Motor neuron (in vitro differentiated cells): ENCODE measurements around the gene MBP. TPM values are rescaled to one million over a fixed set of nuclear protein-coding genes. Genes with fewer than 3 reads are reported as not detected.

Experiments used
- ATAC-seq, 8 experiments: fragments of 200-7000 bp; cut with Tn5 transposase; replicated peaks in 6 of 8; 2 replicates each; pipeline ENCODE4 v1.8.0; 2021; ENCODE audit warnings: mild to moderate bottlenecking in 8 of 8, moderate library complexity in 8 of 8
- H3K27ac ChIP-seq, 2 donors: fragments of 250-450 bp; sonication (Bioruptor Pico); 2 replicates each; pipeline ENCODE4 v1.9.0; 2021; ENCODE audit warnings: antibody characterized with exemption in 2 of 2, mild to moderate bottlenecking in 2 of 2, moderate library complexity in 1 of 2
- H3K4me1 ChIP-seq, 2 donors: fragments of 250-450 bp; sonication (Bioruptor Pico); replicated peaks in 1 of 2; 2 replicates each; pipeline ENCODE4 v1.6.1; 2021; ENCODE audit warnings: antibody characterized with exemption in 2 of 2, mild to moderate bottlenecking in 2 of 2, moderate library complexity in 1 of 2
- H3K4me3 ChIP-seq, 5 donors: fragments of 250-450 bp; sonication (Bioruptor Pico); 2 replicates each; pipeline ENCODE4 v1.9.0; 2021; ENCODE audit warnings: antibody characterized with exemption in 5 of 5, mild to moderate bottlenecking in 5 of 5, moderate library complexity in 4 of 5
- WGBS, 10 experiments: fragments of 450-650 bp; shearing (Covaris generic); methylation state at CpG; one replicate each; pipeline ENCODE4 v1.0.0; 2022; 5-methylcytosine and 5-hydroxymethylcytosine counted together
- in situ Hi-C, 9 experiments: fragments of 400-800 bp; cut with MboI; loops; one replicate each; pipeline ENCODE4 v1.15.0; 2021; ENCODE audit warnings: low sequenced_read_pairs in 9 of 9, low pct_unique_long_range_greater_than_20kb in 2 of 9; ENCODE audit not compliant: unreplicated experiment in 9 of 9
- total RNA-seq, 8 experiments: library from RNA; unstranded; fragments of 300-600 nt; gene quantifications; 2 replicates each; pipeline versions ENCODE4 v1.2.3 to v1.2.4, GENCODE V29; 2022

MBP gene
- total RNA-seq, 8 experiments from 2014 or later = 1.6 to 52.1 (median 4.0) TPM

GRCh38 chr18:77062518-77063003 is 70.0 kb downstream of the MBP start:
- no peak for ATAC-seq
- no peak overlapping the region for H3K27ac ChIP-seq
- no peak overlapping the region for H3K4me3 ChIP-seq
- peaks cover 4 to 5% of the 10 kb centered on the region in 2 donors for H3K4me1 ChIP-seq
- in situ Hi-C loops = no loop called here
- WGBS, 10 experiments = 60 to 100% (median 92%) methylated on average over 1 to 12 of the region's 12 CpGs; no CpG with 5 or more reads in 1 of the 10 experiments

DNA sequence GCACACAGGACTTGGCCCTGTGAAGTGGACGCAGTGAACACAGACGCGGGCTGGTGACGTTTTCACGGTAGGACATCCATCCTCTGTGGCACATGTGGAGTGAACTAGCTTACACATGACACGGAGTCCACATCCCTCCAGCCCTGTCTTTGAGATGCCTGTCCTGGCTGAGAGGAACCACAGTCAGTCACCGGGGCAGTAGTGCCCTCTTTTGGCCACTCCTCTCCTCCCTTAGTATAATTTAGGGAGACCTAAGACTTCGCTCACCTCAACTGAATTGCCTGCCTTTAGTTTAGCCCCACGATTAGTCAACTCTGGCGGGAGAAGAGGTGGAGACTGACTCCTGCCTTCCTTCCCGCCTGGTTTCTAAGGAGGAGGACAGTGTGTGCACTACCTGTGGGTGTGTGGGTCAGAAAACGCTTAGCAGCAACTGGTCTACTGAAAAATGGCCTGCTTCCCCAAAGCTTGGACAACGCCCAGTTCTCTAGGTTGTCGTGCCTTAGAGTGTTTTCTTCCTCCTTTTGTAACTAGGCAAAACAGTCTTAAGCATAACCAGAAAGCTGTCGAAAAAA is 70.6 kb downstream of the MBP start:
- no peak overlapping the region for H3K4me3 ChIP-seq
- in situ Hi-C loops = no loop called here
- H3K4me1 ChIP-seq = peaks cover 3 to 5% of the 10 kb centered on the region in 2 donors
- no peak for ATAC-seq
- no peak overlapping the region for H3K27ac ChIP-seq
- 8 to 95% (median 83%) methylated on average over 2 to 14 of the region's 15 CpGs; no CpG with 5 or more reads in 2 of the 10 experiments for WGBS, 10 experiments

DNA sequence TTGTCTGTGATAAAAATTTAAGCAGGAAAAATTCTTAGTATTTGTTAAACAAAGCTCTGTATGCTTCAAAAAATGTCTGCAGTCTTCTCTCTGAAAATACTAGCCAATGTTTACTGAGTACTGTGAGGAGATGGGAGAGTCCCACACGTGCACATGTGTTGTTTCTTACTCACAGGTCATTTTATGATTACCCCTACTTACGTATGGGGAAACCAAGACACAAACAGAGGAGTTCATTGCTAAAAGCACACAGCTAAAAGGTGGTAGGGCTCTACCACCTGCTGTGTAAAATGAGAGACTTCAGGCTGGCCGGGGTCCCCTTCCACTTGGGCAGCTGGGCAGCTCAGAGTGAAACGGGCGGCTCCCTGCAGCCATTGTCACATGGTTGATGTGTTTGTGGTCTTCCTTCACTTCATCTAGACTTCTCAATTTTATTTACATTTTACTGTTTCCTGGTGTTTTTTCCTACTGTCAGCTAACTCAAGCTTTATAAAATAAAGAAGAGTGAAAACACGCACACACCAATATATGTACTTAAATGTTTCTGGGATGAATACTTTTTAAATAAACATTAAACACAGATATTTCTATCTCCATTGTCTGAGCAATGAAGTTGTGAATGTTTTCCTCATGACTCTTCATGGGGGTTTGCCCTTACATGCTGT is 71.2 kb downstream of the MBP start:
- in situ Hi-C loops = no loop called here
- Histone ChIP-seq H3K4me1 (peaks cover 10 to 11% of the 10 kb centered on the region in 2 donors), H3K4me3 (no peak overlapping the region), H3K27ac (no peak overlapping the region)
- no peak for ATAC-seq
- 62 to 100% (median 84%) methylated on average over 1 to 6 of the region's 6 CpGs; no CpG with 5 or more reads in 2 of the 10 experiments for WGBS, 10 experiments

- Histone ChIP-seq H3K4me1 (peaks cover 18 to 20% of the 10 kb centered on the region in 2 donors), H3K4me3 (no peak overlapping the region), H3K27ac (no peak overlapping the region)
- WGBS, 10 experiments = 40 to 100% (median 72%) methylated on average over 1 to 3 of the region's 4 CpGs; no CpG with 5 or more reads in 2 of the 10 experiments
- in situ Hi-C loops = no loop called here
- ATAC-seq = peak in 3 of 8 experiments; percentile 60 to 87 (median 82)
These were observed 72.4 kb downstream of the MBP start for GRCh38 chr18:77060151-77060550.

DNA sequence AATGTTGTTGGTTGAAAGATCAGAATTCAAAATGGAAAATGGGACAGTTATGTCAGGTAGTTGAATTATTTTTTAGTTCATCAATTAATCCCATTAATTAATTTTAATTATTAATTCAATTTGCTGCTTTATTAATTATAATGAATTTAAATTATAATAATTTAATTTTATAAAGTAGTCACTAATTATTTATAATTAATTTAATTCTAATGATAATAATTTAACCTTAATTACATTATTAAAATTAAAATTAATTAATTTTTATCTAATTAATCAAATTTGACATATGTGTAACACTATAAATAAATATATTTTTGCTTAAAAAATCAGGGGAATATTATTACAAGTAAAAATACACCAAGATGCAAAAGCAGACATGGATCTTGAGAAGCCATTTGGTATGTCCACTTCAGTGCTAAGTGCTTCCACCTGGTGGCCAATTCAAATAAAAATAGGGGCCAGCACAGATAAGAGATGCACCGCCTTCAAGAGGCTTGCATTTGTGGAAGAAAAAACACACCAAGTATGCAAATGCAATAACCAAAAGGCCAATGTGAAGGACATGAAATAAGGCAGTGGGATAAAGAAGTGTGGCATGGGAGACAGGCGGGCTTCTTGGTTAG is 73.2 kb downstream of the MBP start:
- no peak overlapping the region for H3K27ac ChIP-seq
- WGBS, 10 experiments = 0 to 100% (median 90%) methylated on average over 1 to 2 of the region's 2 CpGs; no CpG with 5 or more reads in 2 of the 10 experiments
- in situ Hi-C loops = no loop called here

DNA sequence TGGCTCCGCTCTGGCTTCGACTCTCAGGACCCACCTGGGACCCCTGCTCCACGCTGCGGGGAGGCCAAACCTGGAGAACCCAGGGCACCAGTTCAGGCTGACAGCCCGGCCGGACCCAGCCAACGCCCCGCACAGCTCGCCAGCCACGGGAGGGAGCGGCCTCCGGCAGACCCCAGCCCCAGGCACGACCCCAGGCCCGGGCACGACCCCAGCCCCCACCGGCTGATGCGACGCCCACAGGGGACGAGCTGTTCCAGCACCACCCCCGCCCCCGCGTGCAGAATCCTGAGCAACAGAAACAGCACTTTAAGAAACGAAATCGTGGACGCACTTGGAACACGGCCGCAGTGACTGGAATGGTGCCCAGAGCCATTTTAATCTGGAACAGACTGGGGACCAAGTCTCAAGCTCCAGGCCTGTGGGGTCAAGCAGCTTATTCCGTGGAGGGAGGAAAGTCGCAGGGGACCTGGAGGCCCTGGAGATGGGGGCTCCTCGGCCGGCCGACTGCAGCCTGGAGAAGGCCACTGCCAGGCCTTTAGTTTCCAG is 74.2 kb downstream of the MBP start:
- in situ Hi-C loops = no loop called here
- 86 to 93% methylated on average over 3 to 4 of the region's 32 CpGs; no CpG with 5 or more reads in 8 of the 10 experiments for WGBS, 10 experiments
- H3K4me3 ChIP-seq = no peak overlapping the region
- H3K4me1 ChIP-seq = peaks cover 28 to 35% of the 10 kb centered on the region in 2 donors
- H3K27ac ChIP-seq = no peak overlapping the region
- ATAC-seq = no peak

More for the DNA sequence above, 73.2 kb downstream of the MBP start:
- peak in 1 of 8 experiments; percentile 4 for ATAC-seq
- Histone ChIP-seq H3K4me3 (no peak overlapping the region), H3K4me1 (peaks cover 22 to 28% of the 10 kb centered on the region in 2 donors)

DNA sequence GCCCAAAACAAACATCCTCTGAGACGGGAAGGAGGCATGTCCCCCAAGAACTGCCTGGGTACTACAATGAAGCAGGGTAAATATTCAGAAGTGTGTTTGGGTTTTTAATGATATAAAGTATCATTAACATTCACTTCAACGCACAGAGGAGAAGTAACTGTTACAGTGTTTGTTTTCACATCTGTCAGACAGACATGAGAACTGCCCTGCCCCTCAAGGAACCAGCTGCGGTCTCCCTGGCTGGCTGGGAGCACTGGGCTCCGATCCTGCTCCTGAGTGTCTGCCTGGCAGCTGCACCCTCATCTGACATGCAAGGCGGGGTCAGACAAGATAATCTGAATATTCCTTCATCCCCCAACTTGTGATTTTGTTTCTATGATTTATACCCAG is 75.6 kb downstream of the MBP start:
- H3K4me3 ChIP-seq = no peak overlapping the region
- WGBS, 10 experiments = 0 to 85% (median 20%) methylated on average over 1 to 4 of the region's 5 CpGs; no CpG with 5 or more reads in 4 of the 10 experiments
- peaks cover 28 to 49% of the 10 kb centered on the region in 2 donors for H3K4me1 ChIP-seq
- ATAC-seq = peak; percentile 35 to 65 (median 43)
- no peak overlapping the region for H3K27ac ChIP-seq
- in situ Hi-C loops = no loop called here

- Histone ChIP-seq H3K4me1 (peaks cover 28 to 50% of the 10 kb centered on the region in 2 donors), H3K4me3 (no peak overlapping the region), H3K27ac (no peak overlapping the region)
- 9 to 66% (median 47%) methylated on average over 2 to 12 of the region's 21 CpGs; no CpG with 5 or more reads in 2 of the 10 experiments for WGBS, 10 experiments
- ATAC-seq = peak in 7 of 8 experiments; percentile 4 to 58 (median 23)
- in situ Hi-C loops = no loop called here
These were observed 76.1 kb downstream of the MBP start for GRCh38 chr18:77056344-77057005.

DNA sequence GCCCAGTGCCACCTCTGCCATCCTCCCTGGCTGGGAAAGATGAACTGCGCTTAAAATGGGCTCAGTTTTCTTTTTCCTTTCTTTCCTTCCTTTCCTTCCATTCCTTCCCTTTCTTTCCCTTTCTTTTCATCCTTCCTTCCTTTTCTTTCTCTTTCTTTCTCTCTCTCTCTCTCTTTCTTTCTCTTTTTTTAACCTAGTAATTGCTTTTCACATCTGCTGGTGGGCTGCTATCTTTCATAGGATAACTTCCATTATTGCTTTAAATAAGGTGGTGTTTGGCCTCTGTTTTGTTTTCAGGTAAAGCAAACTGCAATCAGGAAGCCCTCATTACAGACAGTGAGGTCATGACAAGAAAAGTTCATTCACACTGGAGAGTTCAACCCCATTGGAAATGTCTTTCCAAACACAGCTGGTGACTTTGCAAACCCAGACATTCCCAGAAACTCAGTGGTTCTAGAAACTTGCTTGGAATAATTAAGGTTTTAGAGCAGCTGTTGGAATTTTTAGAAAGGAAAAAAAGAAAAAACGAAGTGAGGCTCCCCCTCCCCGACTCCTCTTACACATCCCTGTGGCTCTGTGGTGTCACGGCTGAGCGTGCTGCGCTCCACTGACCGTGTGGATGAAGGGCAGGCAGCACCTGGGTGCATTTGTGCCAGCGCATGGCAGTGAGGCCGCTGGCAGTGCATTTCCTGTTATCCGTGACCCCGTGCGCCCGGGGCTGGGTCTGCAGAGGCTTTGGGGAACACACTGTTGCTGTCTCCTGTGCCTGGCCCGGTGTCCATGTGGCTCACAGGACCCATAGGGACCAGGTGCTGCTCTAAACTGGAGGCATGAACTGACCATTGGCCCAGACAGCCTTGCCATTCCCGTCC is 76.9 kb downstream of the MBP start:
- no peak for ATAC-seq
- H3K4me1 ChIP-seq = peaks cover 28 to 50% of the 10 kb centered on the region in 2 donors
- no peak overlapping the region for H3K4me3 ChIP-seq
- WGBS, 10 experiments = 71 to 100% (median 91%) methylated on average over 1 to 11 of the region's 15 CpGs; no CpG with 5 or more reads in 1 of the 10 experiments
- no peak overlapping the region for H3K27ac ChIP-seq
- in situ Hi-C loops = no loop called here

- in situ Hi-C loops = no loop called here
- peaks cover 24 to 50% of the 10 kb centered on the region in 2 donors for H3K4me1 ChIP-seq
- H3K4me3 ChIP-seq = no peak overlapping the region
- ATAC-seq = peak; percentile 74 to 94 (median 88)
- 0 to 82% (median 42%) methylated on average over 1 to 7 of the region's 15 CpGs; no CpG with 5 or more reads in 4 of the 10 experiments for WGBS, 10 experiments
- peak overlapping the region; percentile 8 to 11 for H3K27ac ChIP-seq
These were observed 77.8 kb downstream of the MBP start for GRCh38 chr18:77054606-77055428.

DNA sequence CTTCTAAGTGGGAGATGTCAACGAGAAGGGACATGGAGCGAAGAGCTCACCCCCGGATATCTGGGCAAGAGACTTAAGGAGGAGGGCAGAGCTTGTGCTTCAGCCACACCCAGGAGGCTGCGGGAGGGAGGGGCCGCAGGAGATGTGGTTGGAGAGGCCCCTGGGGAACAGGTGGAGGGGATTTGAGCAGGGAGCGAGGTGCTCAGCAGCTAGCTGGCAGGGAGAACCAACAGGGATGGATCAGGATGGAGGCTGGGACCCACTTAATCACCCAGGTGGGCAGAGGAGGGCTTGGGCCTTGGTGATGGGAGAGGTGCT is 78.3 kb downstream of the MBP start:
- in situ Hi-C loops = no loop called here
- no peak for ATAC-seq
- 100% methylated on average over 1 of the region's 6 CpGs; no CpG with 5 or more reads in 9 of the 10 experiments for WGBS, 10 experiments
- peak overlapping the region; percentile 8 to 11 for H3K27ac ChIP-seq
- H3K4me3 ChIP-seq = no peak overlapping the region
- H3K4me1 ChIP-seq = peaks cover 23 to 50% of the 10 kb centered on the region in 2 donors
